ENCODE results near the gene S100A6. TPM values are rescaled to one million over a fixed set of nuclear protein-coding genes. Genes with fewer than 3 reads are reported as not detected.

The S100A6 gene
- total RNA-seq, 1 experiment from 2014 or later: 1,633 TPM

- Histone ChIP-seq H3K4me2 (ENCODE audit: low read length) (no peak overlapping the region), H3K79me2 (ENCODE audit: insufficient read depth, low read length) (no peaks in the 10 kb centered on the region), H3K4me1 (ENCODE audit: control insufficient read depth in 1 of 2, insufficient read depth in 2 of 2, low read length in 2 of 2) (peaks cover 3 to 16% of the 10 kb centered on the region in 2 experiments; a peak in 3 of 4 replicates), H3K27ac (ENCODE audit: low read depth, low read length) (no peak overlapping the region), H3K4me3 (replicated peaks in 1 of 2; ENCODE audit: low read depth in 1 of 2, low read length in 2 of 2) (no peak overlapping the region), H3K36me3 (ENCODE audit: control insufficient read depth in 1 of 2, insufficient read depth in 2 of 2, low read length in 2 of 2) (no peaks in the 10 kb centered on the region), H3K27me3 (ENCODE audit: insufficient read depth, low read length) (0 out of 2 replicates have a peak, but pooled peaks cover 3% of the 10 kb centered on the region), H3K9ac (ENCODE audit: low read length) (no peak overlapping the region), H3K9me2 (ENCODE audit: insufficient read depth) (no peaks in the 10 kb centered on the region), H2AFZ (ENCODE audit: low read depth, low read length, poor library complexity, severe bottlenecking) (no peak overlapping the region), H4K20me1 (ENCODE audit: insufficient read depth) (no peaks in the 10 kb centered on the region), H3K9me3 (ENCODE audit: control insufficient read depth in 1 of 2, insufficient read depth in 1 of 2, low read depth in 1 of 2, low read length in 2 of 2) (no peaks in the 10 kb centered on the region)
- intact Hi-C loops (cut with micrococcal nuclease): loop anchor here (1.0 to 5.0 kb wide), 3 partner anchors 30 to 143 kb away; no protein-coding TSS in a partner anchor
- POLR2A ChIA-PET: no interaction called here
- DNase-seq (ENCODE audit: low read depth, low spot score) (no peak), ATAC-seq (no peak)
- TF ChIP-seq ZBTB33 (IDR thresholded peaks at IDR 0.05; ENCODE audit: extremely low read depth, insufficient replicate concordance, low read length): no peak
- no peak for TF ChIP-seq SP1 (IDR thresholded peaks at IDR 0.05; ENCODE audit: low read depth)
- TF ChIP-seq CTCF (IDR thresholded peaks at IDR 0.05 in 2 of 3, conservative IDR thresholded peaks at IDR 0.05 in 1 of 3; ENCODE audit: borderline replicate concordance in 1 of 3, insufficient read depth in 1 of 3, low read depth in 2 of 3, low read length in 2 of 3): no peak
- CTCF ChIA-PET: interaction anchor here (0.6 to 6.1 kb wide), 13 partner anchors 11 to 214 kb away, joined by 3 to 133 read pairs (median 4); partner anchors contain the start of genes PGLYRP3, PGLYRP4 and S100A9
- RAD21 ChIA-PET (ENCODE audit: low non-redundant PET in 1 of 2, low total read pairs in 2 of 2, uncharacterized antibody in 2 of 2, unreplicated experiment in 2 of 2): interaction anchor here (0.6 to 2.3 kb wide), 3 partner anchors 140 to 142 kb away, joined by 3 to 21 read pairs (median 7); no protein-coding TSS in a partner anchor
- BruUV-seq (replicated peaks): no TSS peak
Observed at GRCh38 chr1:153495536-153495935, 40.3 kb downstream of the S100A6 start.

Data from HCT116 (cell line).